ENCODE measurements around the gene PDLIM7. TPM values are rescaled to one million over a fixed set of nuclear protein-coding genes. Genes with fewer than 3 reads are reported as not detected.
A peak's percentile ranks its signal among the peaks of the same experiment; 100 is the strongest.

Gene PDLIM7
- total and polyA plus RNA-seq, 10 of the 15 experiments (the other 5 are each of a cell fraction or from before 2014, with no cell fraction given): 0.82 to 36.6 (median 19.3) TPM

DNA sequence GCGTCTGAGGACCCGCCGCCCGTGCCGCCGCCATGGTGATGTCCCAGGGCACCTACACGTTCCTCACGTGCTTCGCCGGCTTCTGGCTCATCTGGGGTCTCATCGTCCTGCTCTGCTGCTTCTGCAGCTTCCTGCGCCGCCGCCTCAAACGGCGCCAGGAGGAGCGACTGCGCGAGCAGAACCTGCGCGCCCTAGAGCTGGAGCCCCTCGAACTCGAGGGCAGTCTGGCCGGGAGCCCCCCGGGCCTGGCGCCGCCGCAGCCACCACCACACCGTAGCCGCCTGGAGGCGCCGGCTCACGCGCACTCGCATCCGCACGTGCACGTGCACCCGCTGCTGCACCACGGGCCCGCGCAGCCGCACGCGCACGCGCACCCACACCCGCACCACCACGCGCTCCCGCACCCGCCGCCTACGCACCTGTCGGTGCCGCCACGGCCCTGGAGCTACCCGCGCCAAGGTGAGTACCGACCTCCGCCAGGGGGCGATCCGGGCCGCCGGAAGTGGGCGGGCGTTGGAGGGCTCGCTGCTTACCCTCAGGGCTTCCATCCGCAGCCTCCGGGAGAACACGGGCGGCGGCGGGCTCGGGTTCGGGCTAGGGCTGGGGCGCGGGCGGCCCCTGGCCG lies 42.3 kb downstream of the PDLIM7 start (continued):
- 0 out of 2 replicates have a peak, but pooled peaks have one; percentile 13 for TF ChIP-seq TCF12 (IDR thresholded peaks at IDR 0.05; ENCODE audit: low read depth, low read length)
- peak; percentile 61 for TF ChIP-seq MYC (IDR thresholded peaks at IDR 0.05; ENCODE audit: insufficient read depth, insufficient read length, insufficient replicate concordance, low read length, severe bottlenecking)
- TF ChIP-seq ZBED1 (IDR thresholded peaks at IDR 0.05; ENCODE audit: borderline replicate concordance): no peak
- TF ChIP-seq TCF7 (IDR thresholded peaks at IDR 0.05; ENCODE audit: borderline replicate concordance): no peak
- TF ChIP-seq ZNF622 (IDR thresholded peaks at IDR 0.05): no peak

GRCh38 chr5:177454397-177455035 lies 42.9 kb downstream of the PDLIM7 start:
- CTCF ChIA-PET: interaction anchor here (0.5 to 16.4 kb wide), 28 partner anchors 10 to 341 kb away, joined by 3 to 391 read pairs (median 6); partner anchors contain the start of genes DOK3, GRK6, LMAN2 and MXD3
- Histone ChIP-seq H3K27ac (ENCODE audit: control insufficient read depth, insufficient read depth) (peak overlapping the region; percentile 67), H3K4me1 (ENCODE audit: control insufficient read depth, insufficient read depth, low read length) (peaks cover 11% of the 10 kb centered on the region), H3K4me3 (peak overlapping the region; percentile 82), H2AFZ (ENCODE audit: control insufficient read depth, low read depth, low read length) (peak overlapping the region; percentile 64), H4K20me1 (ENCODE audit: control insufficient read depth, insufficient read depth) (no peaks in the 10 kb centered on the region), H3K79me2 (ENCODE audit: control insufficient read depth, insufficient read depth, low read length) (no peaks in the 10 kb centered on the region; the same call in 1 of the 2 replicates), H3K36me3 (ENCODE audit: control insufficient read depth in 2 of 2, insufficient read depth in 2 of 2, low read length in 1 of 2) (no peaks in the 10 kb centered on the region), H3K9ac (ENCODE audit: control insufficient read depth, insufficient read depth, low read length) (peak overlapping the region; percentile 61; the same call in 1 of the 2 replicates), H3K4me2 (ENCODE audit: control insufficient read depth, insufficient read depth) (peak overlapping the region; percentile 98), H3K27me3 (replicated peaks in 1 of 2; ENCODE audit: control insufficient read depth in 2 of 2, insufficient read depth in 2 of 2, low read length in 1 of 2) (no peaks in the 10 kb centered on the region), H3K9me3 (replicated peaks; ENCODE audit: control insufficient read depth, insufficient read depth, low read length) (no peaks in the 10 kb centered on the region)
- RAD21 ChIA-PET (ENCODE audit: unreplicated experiment): interaction anchor here (1.0 to 13.5 kb wide), 17 partner anchors 9 to 138 kb away, joined by 3 to 291 read pairs (median 8); partner anchors contain the start of genes DOK3, F12, GRK6 and PDLIM7
- WGBS (ENCODE audit: insufficient coverage, insufficient replicate concordance, low lambda C conversion rate, missing lambda C conversion rate): under 1% methylated on average over 56 of the region's 84 CpGs
- no peak for DNase-seq (ENCODE audit: low read depth, low spot score)
- SMC1A ChIA-PET (ENCODE audit: uncharacterized antibody, unreplicated experiment): interaction anchor here (0.6 to 5.1 kb wide), 10 partner anchors 10 to 136 kb away, joined by 3 to 92 read pairs (median 10); partner anchors contain the start of genes F12, GRK6, PDLIM7 and PFN3
- peak; percentile 83 for FAIRE-seq
- peak; percentile 68 for ATAC-seq
- intact Hi-C loops (cut with micrococcal nuclease; ENCODE audit: unreplicated experiment) (loop anchor here (1.0 to 2.0 kb wide), 4 partner anchors 28 to 64 kb away; partner anchors contain the start of gene GRK6), in situ Hi-C loops (cut with MboI) (no loop called here)
- POLR2A ChIA-PET: interaction anchor here (0.8 to 13.6 kb wide), 14 partner anchors 10 to 153 kb away, joined by 3 to 358 read pairs (median 6); partner anchors contain the start of genes GRK6, MXD3 and PDLIM7
- BruUV-seq (replicated peaks): no TSS peak
- TF ChIP-seq PRDM15 (CRISPR knock-in tag; IDR thresholded peaks at IDR 0.05) (no peak), ZBED1 (IDR thresholded peaks at IDR 0.05; ENCODE audit: borderline replicate concordance) (peak; percentile 50; the same call in 1 of the 2 replicates), SRF (IDR thresholded peaks at IDR 0.05; ENCODE audit: low read depth in 2 of 2, low read length in 2 of 2) (peak in 1 of 2 experiments; percentile 54; a peak in 1 of 4 replicates), RAD21 (IDR thresholded peaks at IDR 0.05; ENCODE audit: insufficient read depth, low read depth, low read length) (peak; percentile 84), IRF3 (IDR thresholded peaks at IDR 0.05) (no peak), LARP7 (IDR thresholded peaks at IDR 0.05) (peak; percentile 86)
- TF ChIP-seq, protein P1, sequence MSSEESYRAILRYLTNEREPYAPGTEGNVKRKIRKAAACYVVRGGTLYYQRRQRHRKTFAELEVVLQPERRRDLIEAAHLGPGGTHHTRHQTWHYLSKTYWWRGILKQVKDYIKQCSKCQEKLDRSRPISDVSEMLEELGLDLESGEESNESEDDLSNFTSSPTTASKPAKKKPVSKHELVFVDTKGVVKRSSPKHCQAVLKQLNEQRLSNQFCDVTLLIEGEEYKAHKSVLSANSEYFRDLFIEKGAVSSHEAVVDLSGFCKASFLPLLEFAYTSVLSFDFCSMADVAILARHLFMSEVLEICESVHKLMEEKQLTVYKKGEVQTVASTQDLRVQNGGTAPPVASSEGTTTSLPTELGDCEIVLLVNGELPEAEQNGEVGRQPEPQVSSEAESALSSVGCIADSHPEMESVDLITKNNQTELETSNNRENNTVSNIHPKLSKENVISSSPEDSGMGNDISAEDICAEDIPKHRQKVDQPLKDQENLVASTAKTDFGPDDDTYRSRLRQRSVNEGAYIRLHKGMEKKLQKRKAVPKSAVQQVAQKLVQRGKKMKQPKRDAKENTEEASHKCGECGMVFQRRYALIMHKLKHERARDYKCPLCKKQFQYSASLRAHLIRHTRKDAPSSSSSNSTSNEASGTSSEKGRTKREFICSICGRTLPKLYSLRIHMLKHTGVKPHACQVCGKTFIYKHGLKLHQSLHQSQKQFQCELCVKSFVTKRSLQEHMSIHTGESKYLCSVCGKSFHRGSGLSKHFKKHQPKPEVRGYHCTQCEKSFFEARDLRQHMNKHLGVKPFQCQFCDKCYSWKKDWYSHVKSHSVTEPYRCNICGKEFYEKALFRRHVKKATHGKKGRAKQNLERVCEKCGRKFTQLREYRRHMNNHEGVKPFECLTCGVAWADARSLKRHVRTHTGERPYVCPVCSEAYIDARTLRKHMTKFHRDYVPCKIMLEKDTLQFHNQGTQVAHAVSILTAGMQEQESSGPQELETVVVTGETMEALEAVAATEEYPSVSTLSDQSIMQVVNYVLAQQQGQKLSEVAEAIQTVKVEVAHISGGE (CRISPR knock-in tag; IDR thresholded peaks at IDR 0.05): no peak

Data from GM12878 (cell line).